Neural crest cell (in vitro differentiated cells): ENCODE data around the gene MRGPRE. TPM values are rescaled to one million over a fixed set of nuclear protein-coding genes. Genes with fewer than 3 reads are reported as not detected.

Source experiments
- DNase-seq: peaks from one replicate; pipeline ENCODE4 v3.0.0; 2021; ENCODE audit warnings: low read depth, mixed read lengths, low spot score
- H3K27ac Mint-ChIP-seq: one replicate; pipeline ENCODE4 v1.8.0; 2021; ENCODE audit warnings: mild to moderate bottlenecking, mixed read lengths; ENCODE audit not compliant: unreplicated experiment
- H3K27me3 Mint-ChIP-seq: 2 replicates; pipeline ENCODE4 v1.8.0; 2021; ENCODE audit warnings: low read depth, mild to moderate bottlenecking, mixed read lengths
- H3K36me3 Mint-ChIP-seq: 2 replicates; pipeline ENCODE4 v1.8.0; 2021; ENCODE audit warnings: low read depth, mild to moderate bottlenecking, mixed read lengths
- H3K4me1 Mint-ChIP-seq: 2 replicates; pipeline ENCODE4 v1.8.0; 2021; ENCODE audit warnings: mixed read lengths
- H3K4me3 Mint-ChIP-seq: one replicate; pipeline ENCODE4 v1.8.0; 2021; ENCODE audit warnings: mild to moderate bottlenecking, mixed read lengths
- H3K9me3 Mint-ChIP-seq: 2 replicates; pipeline ENCODE4 v1.8.0; 2021; ENCODE audit warnings: mixed read lengths
- total RNA-seq: library from RNA; stranded (reverse); gene quantifications from 2 replicates; pipeline ENCODE4 v1.2.1, GENCODE V29; 2021
- TF ChIP-seq, protein P1 (sequence below): fragments of 200-600 bp; sonication (generic); conservative IDR thresholded peaks from 2 replicates; pipeline ENCODE4 v1.5.0; 2021; ENCODE audit warnings: antibody characterized with exemption, mild to moderate bottlenecking

MRGPRE gene
- total RNA-seq, 1 donor from 2014 or later, result not detected

- Mint-ChIP-seq H3K4me3 (no peak overlapping the region), H3K27ac (no peak overlapping the region), H3K4me1 (no peaks in the 10 kb centered on the region), H3K36me3 (no peaks in the 10 kb centered on the region), H3K27me3 (peaks cover 6% of the 10 kb centered on the region), H3K9me3 (peaks cover 5% of the 10 kb centered on the region)
- TF ChIP-seq, protein P1, sequence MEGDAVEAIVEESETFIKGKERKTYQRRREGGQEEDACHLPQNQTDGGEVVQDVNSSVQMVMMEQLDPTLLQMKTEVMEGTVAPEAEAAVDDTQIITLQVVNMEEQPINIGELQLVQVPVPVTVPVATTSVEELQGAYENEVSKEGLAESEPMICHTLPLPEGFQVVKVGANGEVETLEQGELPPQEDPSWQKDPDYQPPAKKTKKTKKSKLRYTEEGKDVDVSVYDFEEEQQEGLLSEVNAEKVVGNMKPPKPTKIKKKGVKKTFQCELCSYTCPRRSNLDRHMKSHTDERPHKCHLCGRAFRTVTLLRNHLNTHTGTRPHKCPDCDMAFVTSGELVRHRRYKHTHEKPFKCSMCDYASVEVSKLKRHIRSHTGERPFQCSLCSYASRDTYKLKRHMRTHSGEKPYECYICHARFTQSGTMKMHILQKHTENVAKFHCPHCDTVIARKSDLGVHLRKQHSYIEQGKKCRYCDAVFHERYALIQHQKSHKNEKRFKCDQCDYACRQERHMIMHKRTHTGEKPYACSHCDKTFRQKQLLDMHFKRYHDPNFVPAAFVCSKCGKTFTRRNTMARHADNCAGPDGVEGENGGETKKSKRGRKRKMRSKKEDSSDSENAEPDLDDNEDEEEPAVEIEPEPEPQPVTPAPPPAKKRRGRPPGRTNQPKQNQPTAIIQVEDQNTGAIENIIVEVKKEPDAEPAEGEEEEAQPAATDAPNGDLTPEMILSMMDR, result no peak
- DNase-seq, result no peak
These were observed 12.9 kb upstream of the MRGPRE start for GRCh38 chr11:3245071-3245470.

DNA sequence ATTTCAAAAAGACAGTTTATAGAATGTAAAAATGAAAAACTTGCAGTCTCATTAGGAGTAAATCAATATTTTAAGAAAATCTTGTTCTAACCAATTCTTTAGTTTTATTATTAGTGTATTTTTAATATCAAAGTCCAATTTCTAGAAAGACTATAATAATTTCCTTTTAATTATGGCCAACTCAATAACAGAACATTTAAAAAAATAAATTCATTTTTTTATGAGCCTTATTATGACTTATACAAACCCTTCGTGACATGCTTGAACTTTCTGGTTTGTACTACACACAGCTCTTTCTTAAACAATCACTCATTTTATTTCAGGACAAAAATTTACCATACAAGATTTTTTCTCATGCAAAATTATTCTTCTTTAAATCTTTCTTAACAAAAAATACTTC, 11.7 kb upstream of the MRGPRE start:
- no peaks in the 10 kb centered on the region for H3K36me3 Mint-ChIP-seq
- H3K4me1 Mint-ChIP-seq, result no peaks in the 10 kb centered on the region
- TF ChIP-seq, protein P1, result no peak
- no peak for DNase-seq
- H3K27ac Mint-ChIP-seq, result no peak overlapping the region
- H3K27me3 Mint-ChIP-seq, result peaks cover 10% of the 10 kb centered on the region
- H3K9me3 Mint-ChIP-seq, result peaks cover 5% of the 10 kb centered on the region
- H3K4me3 Mint-ChIP-seq, result no peak overlapping the region

GRCh38 chr11:3237119-3237518, 4.9 kb upstream of the MRGPRE start:
- no peaks in the 10 kb centered on the region for H3K4me1 Mint-ChIP-seq
- H3K9me3 Mint-ChIP-seq, result no peaks in the 10 kb centered on the region
- no peak overlapping the region for H3K4me3 Mint-ChIP-seq
- peaks cover 18% of the 10 kb centered on the region for H3K27me3 Mint-ChIP-seq
- no peak for DNase-seq
- no peaks in the 10 kb centered on the region for H3K36me3 Mint-ChIP-seq
- H3K27ac Mint-ChIP-seq, result no peak overlapping the region
- TF ChIP-seq, protein P1, result no peak

- no peaks in the 10 kb centered on the region for H3K36me3 Mint-ChIP-seq
- no peaks in the 10 kb centered on the region for H3K9me3 Mint-ChIP-seq
- no peak overlapping the region for H3K4me3 Mint-ChIP-seq
- H3K4me1 Mint-ChIP-seq, result no peaks in the 10 kb centered on the region
- TF ChIP-seq, protein P1, result no peak
- H3K27me3 Mint-ChIP-seq, result peaks cover 13% of the 10 kb centered on the region
- no peak for DNase-seq
- no peak overlapping the region for H3K27ac Mint-ChIP-seq
These were observed 2.6 kb upstream of the MRGPRE start for GRCh38 chr11:3234846-3235245.

GRCh38 chr11:3232956-3233355, 739 bp upstream of the MRGPRE start:
- Mint-ChIP-seq H3K36me3 (no peaks in the 10 kb centered on the region), H3K9me3 (no peaks in the 10 kb centered on the region), H3K27ac (no peak overlapping the region), H3K27me3 (peaks cover 10% of the 10 kb centered on the region), H3K4me3 (no peak overlapping the region), H3K4me1 (no peaks in the 10 kb centered on the region)
- TF ChIP-seq, protein P1, result no peak
- no peak for DNase-seq

GRCh38 chr11:3231550-3231850, 717 bp downstream of the MRGPRE start:
- TF ChIP-seq, protein P1, result no peak
- Mint-ChIP-seq H3K27ac (no peak overlapping the region), H3K4me1 (no peaks in the 10 kb centered on the region), H3K4me3 (no peak overlapping the region), H3K9me3 (no peaks in the 10 kb centered on the region), H3K27me3 (peaks cover 4% of the 10 kb centered on the region), H3K36me3 (no peaks in the 10 kb centered on the region)
- DNase-seq, result no peak
